Mesenchymal stem cell (in vitro differentiated cells and primary cell): ENCODE data around the gene NIPBL.

ENCODE experiments used
- DNase-seq: peaks from one replicate; pipeline ENCODE4 v3.0.0-alpha.2; 2013
- H2AFZ ChIP-seq: one replicate; pipeline ENCODE4 v1.6.1; 2013; ENCODE audit warnings: low read depth, mild to moderate bottlenecking, control low read depth, inconsistent platforms, low read length, moderate library complexity
- H2AK5ac ChIP-seq: 2 replicates; pipeline ENCODE4 v1.6.1; 2013; ENCODE audit warnings: low read length, moderate library complexity, mild to moderate bottlenecking, inconsistent platforms; ENCODE audit not compliant: severe bottlenecking
- H2BK120ac ChIP-seq: one replicate; pipeline ENCODE4 v1.6.1; 2013; ENCODE audit warnings: low read depth, mild to moderate bottlenecking, inconsistent platforms, low read length, moderate library complexity
- H2BK12ac ChIP-seq, 2 experiments: one replicate each; pipeline ENCODE4 v1.6.1; 2013; ENCODE audit warnings: inconsistent platforms in 2 of 2, low read length in 2 of 2, mild to moderate bottlenecking in 2 of 2, moderate library complexity in 2 of 2, control low read depth in 1 of 2
- H2BK15ac ChIP-seq: one replicate; pipeline ENCODE4 v1.6.1; 2013; ENCODE audit warnings: mild to moderate bottlenecking, low read depth, inconsistent platforms; ENCODE audit not compliant: poor library complexity, severe bottlenecking
- H2BK5ac ChIP-seq: 2 replicates; pipeline ENCODE4 v1.6.1; 2013; ENCODE audit warnings: low read depth, mild to moderate bottlenecking, low read length, control low read depth, inconsistent platforms; ENCODE audit not compliant: poor library complexity, severe bottlenecking
- H3K14ac ChIP-seq, 2 experiments: one replicate each; pipeline ENCODE4 v1.6.1; 2013; ENCODE audit warnings: inconsistent platforms in 2 of 2, low read length in 2 of 2, control low read depth in 1 of 2, mild to moderate bottlenecking in 1 of 2, moderate library complexity in 1 of 2
- H3K18ac ChIP-seq, 2 experiments: one replicate each; pipeline ENCODE4 v1.6.1; 2013; ENCODE audit warnings: inconsistent platforms in 2 of 2, low read length in 2 of 2, control low read depth in 1 of 2, low read depth in 1 of 2, mild to moderate bottlenecking in 1 of 2
- H3K23ac ChIP-seq, 2 experiments: one replicate each; pipeline ENCODE4 v1.6.1; 2013; ENCODE audit warnings: inconsistent platforms in 2 of 2, low read length in 2 of 2, mild to moderate bottlenecking in 2 of 2, moderate library complexity in 2 of 2, control low read depth in 1 of 2
- H3K27ac ChIP-seq: 2 replicates; pipeline ENCODE4 v1.5.1; 2013; ENCODE audit warnings: mild to moderate bottlenecking, moderate library complexity, low read length, control low read depth, inconsistent platforms; ENCODE audit not compliant: poor library complexity, severe bottlenecking
- H3K27me3 ChIP-seq, 2 experiments: 2 replicates each; pipeline versions ENCODE4 v1.6.1 to v1.7.0; 2013; ENCODE audit warnings: low read length in 2 of 2, mild to moderate bottlenecking in 2 of 2, moderate library complexity in 2 of 2, control low read depth in 1 of 2, inconsistent platforms in 1 of 2; ENCODE audit not compliant: control insufficient read depth in 1 of 2, insufficient read depth in 1 of 2
- H3K36me3 ChIP-seq, 2 experiments: 2 replicates each; pipeline versions ENCODE4 v1.6.1 to v1.7.0; 2013; ENCODE audit warnings: low read length in 2 of 2, control low read depth in 1 of 2, inconsistent platforms in 1 of 2, low read depth in 1 of 2, mild to moderate bottlenecking in 1 of 2; ENCODE audit not compliant: insufficient read depth in 2 of 2, control insufficient read depth in 1 of 2
- H3K4ac ChIP-seq, 2 experiments: one replicate each; pipeline ENCODE4 v1.6.1; 2013; ENCODE audit warnings: inconsistent platforms in 2 of 2, low read length in 2 of 2, mild to moderate bottlenecking in 2 of 2, moderate library complexity in 2 of 2, control low read depth in 1 of 2, low read depth in 1 of 2
- H3K4me1 ChIP-seq: 2 replicates; pipeline ENCODE4 v1.6.1; 2013; ENCODE audit warnings: low read depth, low read length, control low read depth; ENCODE audit not compliant: control insufficient read depth, insufficient read depth
- H3K4me2 ChIP-seq: 2 replicates; pipeline ENCODE4 v1.6.1; 2013; ENCODE audit warnings: low read length, mild to moderate bottlenecking, inconsistent platforms; ENCODE audit not compliant: poor library complexity, severe bottlenecking
- H3K4me3 ChIP-seq, 2 experiments: 2 replicates each; pipeline versions ENCODE4 v1.5.1 to v1.7.0; 2013; ENCODE audit warnings: low read length in 2 of 2, mild to moderate bottlenecking in 2 of 2, control low read depth in 1 of 2, low read depth in 1 of 2; ENCODE audit not compliant: insufficient read depth in 1 of 2
- H3K79me1 ChIP-seq: replicated peaks from 2 replicates; pipeline ENCODE4 v1.6.1; 2013; ENCODE audit warnings: mild to moderate bottlenecking, control low read depth, low read length, inconsistent platforms; ENCODE audit not compliant: poor library complexity, severe bottlenecking
- H3K9ac ChIP-seq: 2 replicates; pipeline ENCODE4 v1.7.0; 2013; ENCODE audit warnings: mild to moderate bottlenecking, low read length, moderate library complexity
- H3K9me3 ChIP-seq: 2 replicates; pipeline ENCODE4 v1.7.0; 2013; ENCODE audit warnings: mild to moderate bottlenecking, low read length; ENCODE audit not compliant: control insufficient read depth
- H4K8ac ChIP-seq: one replicate; pipeline ENCODE4 v1.6.1; 2013; ENCODE audit warnings: inconsistent platforms, mild to moderate bottlenecking, low read length, moderate library complexity
- H4K91ac ChIP-seq: one replicate; pipeline ENCODE4 v1.6.1; 2013; ENCODE audit warnings: mild to moderate bottlenecking, low read length, inconsistent platforms
- WGBS: methylation state at CpG from one replicate; pipeline ENCODE4 v1.1.7; 2013; ENCODE audit warnings: mixed read lengths; 5-methylcytosine and 5-hydroxymethylcytosine counted together

The NIPBL gene

GRCh38 chr5:37060030-37060429 lies 183.5 kb downstream of the NIPBL start:
- H2BK12ac ChIP-seq: no peak overlapping the region
- no peaks in the 10 kb centered on the region for H3K27me3 ChIP-seq
- peaks cover 21 to 85% of the 10 kb centered on the region in 2 experiments for H3K36me3 ChIP-seq
- no peak for DNase-seq
- H3K4me2 ChIP-seq: no peak overlapping the region
- no peak overlapping the region for H3K4ac ChIP-seq
- H3K4me1 ChIP-seq: no peaks in the 10 kb centered on the region
- no peak overlapping the region for H2AK5ac ChIP-seq
- no peak overlapping the region for H3K4me3 ChIP-seq
- H2AFZ ChIP-seq: no peak overlapping the region
- no peak overlapping the region for H3K18ac ChIP-seq
- H3K9me3 ChIP-seq: no peaks in the 10 kb centered on the region
- no peak overlapping the region for H2BK15ac ChIP-seq
- H4K91ac ChIP-seq: no peak overlapping the region
- no peak overlapping the region for H4K8ac ChIP-seq
- H2BK5ac ChIP-seq: no peak overlapping the region
- H3K79me1 ChIP-seq: peaks cover 10% of the 10 kb centered on the region
- no peak overlapping the region for H3K9ac ChIP-seq
- no peak overlapping the region for H2BK120ac ChIP-seq
- 100% methylated on average over 1 of the region's 1 CpG for WGBS
- H3K23ac ChIP-seq: no peak overlapping the region
- H3K14ac ChIP-seq: no peak overlapping the region
- no peak overlapping the region for H3K27ac ChIP-seq

- Histone ChIP-seq H3K4ac (no peak overlapping the region), H3K23ac (no peak overlapping the region), H3K4me2 (no peak overlapping the region), H2AK5ac (no peak overlapping the region), H3K9me3 (no peaks in the 10 kb centered on the region), H3K14ac (no peak overlapping the region), H2BK15ac (no peak overlapping the region), H3K4me3 (no peak overlapping the region), H3K36me3 (peaks cover 20 to 80% of the 10 kb centered on the region in 2 experiments), H3K27me3 (no peaks in the 10 kb centered on the region), H3K9ac (no peak overlapping the region), H2BK5ac (no peak overlapping the region), H3K79me1 (peaks cover 8% of the 10 kb centered on the region), H2AFZ (no peak overlapping the region), H3K4me1 (no peaks in the 10 kb centered on the region), H4K8ac (no peak overlapping the region), H2BK12ac (no peak overlapping the region), H4K91ac (no peak overlapping the region), H3K18ac (no peak overlapping the region), H3K27ac (no peak overlapping the region), H2BK120ac (no peak overlapping the region)
- no peak for DNase-seq
- WGBS: 98% methylated on average over 1 of the region's 7 CpGs
Observed at GRCh38 chr5:37063739-37064138, 187.2 kb downstream of the NIPBL start.

GRCh38 chr5:37064442-37064841 lies 187.9 kb downstream of the NIPBL start:
- no peaks in the 10 kb centered on the region for H3K4me1 ChIP-seq
- no peaks in the 10 kb centered on the region for H3K9me3 ChIP-seq
- H3K36me3 ChIP-seq: peaks cover 20 to 74% of the 10 kb centered on the region in 2 experiments
- H2BK120ac ChIP-seq: no peak overlapping the region
- H3K9ac ChIP-seq: no peak overlapping the region
- peaks cover 6% of the 10 kb centered on the region for H3K79me1 ChIP-seq
- no peak overlapping the region for H4K91ac ChIP-seq
- H3K27me3 ChIP-seq: no peaks in the 10 kb centered on the region
- no peak overlapping the region for H2BK15ac ChIP-seq
- no peak overlapping the region for H4K8ac ChIP-seq
- H2AFZ ChIP-seq: no peak overlapping the region
- H2BK5ac ChIP-seq: no peak overlapping the region
- no peak overlapping the region for H2AK5ac ChIP-seq
- H3K27ac ChIP-seq: no peak overlapping the region
- no peak for DNase-seq
- no peak overlapping the region for H3K4me3 ChIP-seq
- no peak overlapping the region for H3K18ac ChIP-seq
- H3K23ac ChIP-seq: no peak overlapping the region
- no peak overlapping the region for H2BK12ac ChIP-seq
- WGBS: 95% methylated on average over 9 of the region's 9 CpGs
- H3K14ac ChIP-seq: no peak overlapping the region
- no peak overlapping the region for H3K4ac ChIP-seq
- H3K4me2 ChIP-seq: no peak overlapping the region

- Histone ChIP-seq H3K14ac (no peak overlapping the region), H3K4me1 (no peaks in the 10 kb centered on the region), H2BK120ac (no peak overlapping the region), H3K9me3 (no peaks in the 10 kb centered on the region), H3K4ac (no peak overlapping the region), H4K8ac (no peak overlapping the region), H2BK5ac (no peak overlapping the region), H3K79me1 (no peaks in the 10 kb centered on the region), H3K4me2 (no peak overlapping the region), H3K4me3 (no peak overlapping the region), H3K27ac (no peak overlapping the region), H2BK12ac (no peak overlapping the region), H2AK5ac (peak overlapping the region; percentile 36), H3K27me3 (no peaks in the 10 kb centered on the region), H4K91ac (peak overlapping the region; percentile 56), H3K23ac (no peak overlapping the region), H3K18ac (peak overlapping the region in 1 of 2 experiments; percentile 9), H3K9ac (no peak overlapping the region), H3K36me3 (peaks cover 0 to 8% of the 10 kb centered on the region in 2 experiments), H2AFZ (no peak overlapping the region), H2BK15ac (no peak overlapping the region)
- whole genome bisulfite sequencing: 97% methylated on average over 1 of the region's 1 CpG
- peak; percentile 5 for DNase-seq
Observed at GRCh38 chr5:37071487-37071886, 194.9 kb downstream of the NIPBL start.
